GM12892 (cell line): ENCODE results near the gene VAV1.

Source experiments
- POLR2A ChIP-seq: IDR thresholded peaks from 2 replicates; pipeline ENCODE4 v1.6.1; 2011; ENCODE audit warnings: low read depth, low read length, control low read depth
- TAF1 ChIP-seq: IDR thresholded peaks from 2 replicates; pipeline ENCODE4 v1.6.1; 2011; ENCODE audit warnings: low read depth, mild to moderate bottlenecking, control low read depth, low read length, borderline replicate concordance

DNA sequence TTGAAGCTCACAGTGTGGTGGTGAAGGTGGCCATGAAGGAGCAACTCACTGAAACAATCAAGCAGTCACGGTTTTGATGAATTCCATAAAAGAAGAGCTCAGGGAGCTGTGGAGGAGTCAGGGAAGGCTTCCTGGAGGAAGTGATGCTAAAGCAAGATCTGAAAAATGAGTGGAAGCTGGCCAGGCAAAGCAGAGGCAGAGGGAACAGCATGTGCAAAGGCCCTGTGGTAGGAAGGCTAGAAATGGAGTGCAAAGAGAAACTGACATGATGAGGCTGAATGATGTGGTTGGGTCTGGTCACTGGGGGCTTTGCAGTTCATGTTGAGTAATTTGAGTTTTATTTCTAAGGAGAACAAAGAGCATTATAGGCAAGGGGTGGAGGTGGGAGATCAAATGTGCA lies 121.8 kb downstream of the VAV1 start:
- TF ChIP-seq POLR2A (no peak), TAF1 (no peak)
